Frontal cortex (tissue), 4 donors: ENCODE data around the gene EPS8L1. TPM values are rescaled to one million over a fixed set of nuclear protein-coding genes. Genes with fewer than 3 reads are reported as not detected.
"Not testable (repeated sequence)": the region's sequence is repeated elsewhere in the genome, so short reads cannot be mapped to it uniquely, and the experiment has no call there.

Experiments
- DNase-seq, 2 donors: peaks; one replicate each; pipeline ENCODE4 v3.0.0; 2012; ENCODE audit warnings: low spot score in 2 of 2
- FAIRE-seq: peaks from 2 replicates; lab custom pipeline; 2012; peaks lifted over from hg19 to GRCh38; lab: Jason Lieb, UNC
- total RNA-seq: library from RNA; depleted of rRNA; stranded (reverse); fragments of >200 nt; gene quantifications from one replicate; pipeline ENCODE4 v1.2.3, GENCODE V29; 2014
- donor health status: control.
- donor health status: control.
- donor health status: control.

The EPS8L1 gene
- total RNA-seq, 1 donor from 2014 or later, result 2.9 TPM

- no peak for FAIRE-seq
- DNase-seq, result peak in 1 of 2 donors; percentile 36
Measured at GRCh38 chr19:55091126-55091910, 15.6 kb downstream of the EPS8L1 start.

- no peak for FAIRE-seq
- peak in 1 of 2 donors; percentile 35 for DNase-seq
Measured at GRCh38 chr19:55091955-55092354, 16.3 kb downstream of the EPS8L1 start.

- FAIRE-seq (no peak), DNase-seq (peak in 1 of 2 donors; percentile 35)
Measured at GRCh38 chr19:55092423-55093318, 17.0 kb downstream of the EPS8L1 start.

GRCh38 chr19:55094456-55095259, 19.0 kb downstream of the EPS8L1 start:
- no peak for FAIRE-seq
- DNase-seq, result no peak

- FAIRE-seq (no peak), DNase-seq (no peak)
Measured at GRCh38 chr19:55095260-55096060, 19.8 kb downstream of the EPS8L1 start.

- FAIRE-seq (no peak), DNase-seq (no peak)
Measured at GRCh38 chr19:55096061-55096701, 20.5 kb downstream of the EPS8L1 start.

GRCh38 chr19:55097864-55098715, 22.4 kb downstream of the EPS8L1 start:
- FAIRE-seq, result no peak
- no peak for DNase-seq

GRCh38 chr19:55098716-55099556, 23.3 kb downstream of the EPS8L1 start:
- no peak for DNase-seq
- FAIRE-seq, result no peak

GRCh38 chr19:55099557-55100506, 24.2 kb downstream of the EPS8L1 start:
- FAIRE-seq, result no peak
- no peak for DNase-seq

GRCh38 chr19:55101261-55101660, 25.6 kb downstream of the EPS8L1 start:
- DNase-seq (no peak), FAIRE-seq (no peak)

GRCh38 chr19:55103190-55103589, 27.5 kb downstream of the EPS8L1 start:
- DNase-seq (no peak), FAIRE-seq (no peak)

GRCh38 chr19:55105237-55105636, 29.6 kb downstream of the EPS8L1 start:
- DNase-seq, result no peak
- no peak for FAIRE-seq

GRCh38 chr19:55106591-55106990, 30.9 kb downstream of the EPS8L1 start:
- DNase-seq, result no peak
- FAIRE-seq, result no peak

GRCh38 chr19:55107252-55107651, 31.6 kb downstream of the EPS8L1 start:
- FAIRE-seq, result not testable (repeated sequence)

GRCh38 chr19:55109527-55110291, 34.0 kb downstream of the EPS8L1 start:
- FAIRE-seq (no peak), DNase-seq (no peak)

More at GRCh38 chr19:55107252-55107651, 31.6 kb downstream of the EPS8L1 start:
- not testable (repeated sequence) for DNase-seq
